ENCODE data around the gene POLR3H.

POLR3H gene

DNA sequence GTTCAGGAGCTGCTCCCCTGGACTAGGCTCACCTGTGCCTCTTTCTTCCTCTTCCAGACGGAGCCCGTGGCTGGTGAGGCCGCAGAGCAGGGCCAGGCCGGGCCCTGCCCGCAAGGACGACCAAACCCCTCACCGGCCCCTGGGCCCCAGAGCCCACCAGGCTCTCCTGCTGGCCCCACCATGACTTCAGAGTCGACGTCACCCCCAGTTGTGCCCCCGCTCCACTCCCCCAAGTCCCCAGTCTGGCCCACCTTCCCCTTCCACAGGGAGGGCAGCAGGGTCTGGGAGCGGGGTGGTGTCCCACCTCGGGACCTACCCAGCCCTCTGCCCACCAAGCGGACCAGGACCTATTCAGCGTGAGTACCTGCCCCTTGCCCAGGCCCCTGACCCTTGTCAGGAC lies 27.5 kb upstream of the POLR3H start:
- TF ChIP-seq, protein P1, sequence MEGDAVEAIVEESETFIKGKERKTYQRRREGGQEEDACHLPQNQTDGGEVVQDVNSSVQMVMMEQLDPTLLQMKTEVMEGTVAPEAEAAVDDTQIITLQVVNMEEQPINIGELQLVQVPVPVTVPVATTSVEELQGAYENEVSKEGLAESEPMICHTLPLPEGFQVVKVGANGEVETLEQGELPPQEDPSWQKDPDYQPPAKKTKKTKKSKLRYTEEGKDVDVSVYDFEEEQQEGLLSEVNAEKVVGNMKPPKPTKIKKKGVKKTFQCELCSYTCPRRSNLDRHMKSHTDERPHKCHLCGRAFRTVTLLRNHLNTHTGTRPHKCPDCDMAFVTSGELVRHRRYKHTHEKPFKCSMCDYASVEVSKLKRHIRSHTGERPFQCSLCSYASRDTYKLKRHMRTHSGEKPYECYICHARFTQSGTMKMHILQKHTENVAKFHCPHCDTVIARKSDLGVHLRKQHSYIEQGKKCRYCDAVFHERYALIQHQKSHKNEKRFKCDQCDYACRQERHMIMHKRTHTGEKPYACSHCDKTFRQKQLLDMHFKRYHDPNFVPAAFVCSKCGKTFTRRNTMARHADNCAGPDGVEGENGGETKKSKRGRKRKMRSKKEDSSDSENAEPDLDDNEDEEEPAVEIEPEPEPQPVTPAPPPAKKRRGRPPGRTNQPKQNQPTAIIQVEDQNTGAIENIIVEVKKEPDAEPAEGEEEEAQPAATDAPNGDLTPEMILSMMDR (IDR thresholded peaks at IDR 0.05) = no peak

DNA sequence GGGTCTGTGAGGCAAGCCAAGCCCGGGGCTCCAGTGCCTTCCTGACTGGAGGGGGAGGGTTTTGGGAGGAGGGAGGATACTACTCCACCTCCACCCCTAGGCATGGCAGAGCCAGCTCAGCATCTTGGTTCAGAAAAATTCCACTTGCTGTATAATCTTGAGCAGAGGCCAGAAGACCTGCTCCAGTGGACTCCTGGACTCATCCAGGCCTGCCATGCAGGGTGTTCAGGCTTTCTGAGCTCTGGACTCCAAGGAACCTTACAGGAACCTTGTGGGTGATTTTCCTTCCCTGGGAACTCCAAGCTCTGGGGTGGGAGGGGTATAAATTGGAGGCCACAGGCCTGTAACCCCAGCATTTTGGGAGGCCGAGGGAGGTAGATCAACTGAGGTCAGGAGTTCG lies 26.0 kb upstream of the POLR3H start:
- TF ChIP-seq, protein P1 (IDR thresholded peaks at IDR 0.05) = no peak

DNA sequence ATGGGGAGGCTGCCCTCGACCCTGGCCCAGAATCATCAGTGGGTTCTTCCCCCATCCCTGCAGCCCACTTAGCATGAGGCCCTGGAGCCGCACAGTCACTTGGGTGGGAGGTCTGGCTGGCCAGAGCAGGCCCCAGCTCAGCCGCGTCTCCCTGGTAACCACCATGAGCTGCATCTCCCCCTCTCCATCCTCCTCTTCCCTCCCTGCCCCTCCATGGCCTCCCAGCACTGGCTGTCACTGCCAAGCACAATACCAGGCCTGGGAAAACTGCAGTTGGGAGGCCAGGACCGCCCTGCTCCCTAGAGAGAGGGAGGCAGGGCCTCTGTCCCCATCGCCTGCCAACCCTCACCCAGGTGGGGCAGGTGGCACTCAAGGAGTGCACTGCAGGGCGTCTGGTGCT lies 24.5 kb upstream of the POLR3H start:
- TF ChIP-seq, protein P1 (IDR thresholded peaks at IDR 0.05) = no peak

DNA sequence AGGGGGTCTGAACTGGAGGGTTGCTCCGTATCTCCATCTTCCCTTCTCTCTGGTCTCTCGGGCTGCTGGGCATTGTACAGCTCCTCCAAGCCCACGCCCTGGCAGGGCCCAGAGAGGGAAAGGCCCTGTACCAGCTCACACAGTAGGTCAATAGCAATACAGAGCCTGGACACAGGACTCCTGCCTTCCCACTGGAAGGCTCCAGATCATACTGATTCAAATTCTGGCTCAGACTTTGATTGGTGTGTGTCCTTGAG lies 23.2 kb upstream of the POLR3H start:
- TF ChIP-seq, protein P1 (IDR thresholded peaks at IDR 0.05) = no peak

DNA sequence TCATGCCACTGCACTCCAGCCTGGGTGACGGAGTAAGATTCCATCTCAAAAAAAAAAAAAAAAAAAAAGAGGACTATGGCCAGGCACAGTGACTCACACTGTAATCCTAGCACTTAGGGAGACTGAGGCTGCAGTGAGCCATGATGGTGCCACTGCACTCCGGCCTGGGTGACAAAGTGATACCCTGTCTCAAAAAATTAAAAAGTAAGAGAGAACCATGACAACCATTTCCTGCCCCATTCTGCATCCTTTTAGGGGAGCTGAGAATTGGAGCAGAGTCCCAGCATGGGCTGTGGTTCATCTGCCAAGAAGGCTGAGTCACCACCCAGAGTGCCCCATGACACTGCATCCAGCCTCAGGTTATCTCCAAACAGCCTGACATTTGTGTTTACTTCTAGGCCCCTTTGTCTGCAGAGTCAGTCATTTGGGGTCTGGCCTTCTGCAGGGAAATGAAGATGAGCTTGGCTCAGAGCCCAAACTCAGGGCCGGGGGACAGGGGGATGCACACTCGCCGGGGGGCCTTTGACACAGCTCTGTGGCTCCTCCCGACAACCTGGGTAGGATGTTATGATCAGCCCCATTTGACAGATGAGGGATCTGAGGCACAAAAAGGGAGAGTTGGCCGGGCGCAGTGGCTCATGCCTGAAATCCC lies 21.3 kb upstream of the POLR3H start:
- TF ChIP-seq, protein P1 (IDR thresholded peaks at IDR 0.05) = no peak

DNA sequence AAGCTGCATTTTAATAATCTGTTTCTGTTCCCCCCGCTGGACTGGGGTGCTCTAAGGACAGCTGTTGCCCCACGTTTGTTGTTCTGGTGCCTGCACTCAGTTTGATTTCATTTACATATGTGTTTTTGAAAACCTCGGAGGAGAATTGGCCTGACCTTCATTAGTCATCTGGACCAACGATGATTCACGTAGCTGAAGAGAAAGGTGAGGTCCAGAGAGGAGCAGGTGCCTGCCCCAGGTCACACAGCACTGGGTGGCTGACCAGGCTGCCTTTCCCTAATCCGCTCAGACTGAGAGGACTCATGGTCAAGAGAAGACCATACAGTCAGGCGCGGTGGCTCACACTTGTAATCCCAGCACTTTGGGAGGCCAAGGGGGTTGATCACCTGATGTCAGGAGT lies 20.3 kb upstream of the POLR3H start:
- TF ChIP-seq, protein P1 (IDR thresholded peaks at IDR 0.05) = no peak

DNA sequence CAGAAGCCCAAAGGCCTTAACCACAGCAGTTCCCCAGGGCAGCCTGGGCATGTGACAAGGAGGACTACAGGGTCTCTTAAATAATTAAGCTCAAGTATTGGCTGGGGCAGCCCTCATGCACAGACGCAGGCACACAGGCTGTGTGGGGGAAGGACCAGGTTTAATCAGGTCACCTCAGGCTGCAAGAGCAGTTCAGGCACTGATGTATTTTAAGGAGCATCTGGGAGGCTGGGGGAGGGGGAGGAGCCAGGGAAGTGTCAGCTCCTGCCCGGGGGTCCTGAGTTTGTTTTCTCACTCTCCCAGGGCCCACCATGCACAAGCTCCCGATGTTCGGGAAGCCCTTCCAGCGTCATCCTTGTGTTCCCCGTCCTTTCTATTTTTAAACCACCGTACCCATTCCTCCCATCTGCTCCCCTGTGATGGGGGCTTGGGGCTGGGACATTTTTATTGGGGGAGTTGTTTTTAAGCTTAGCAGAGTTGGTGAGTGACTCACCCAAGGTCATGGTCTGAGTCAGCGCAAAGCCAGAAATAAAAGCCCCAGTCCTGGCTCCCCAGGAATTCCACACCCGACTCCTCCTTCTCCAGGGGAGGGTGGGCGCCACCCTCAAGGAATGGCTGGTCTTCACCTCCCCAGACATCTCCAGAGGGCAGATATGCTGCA lies 18.9 kb upstream of the POLR3H start:
- TF ChIP-seq, protein P1 (IDR thresholded peaks at IDR 0.05) = no peak

DNA sequence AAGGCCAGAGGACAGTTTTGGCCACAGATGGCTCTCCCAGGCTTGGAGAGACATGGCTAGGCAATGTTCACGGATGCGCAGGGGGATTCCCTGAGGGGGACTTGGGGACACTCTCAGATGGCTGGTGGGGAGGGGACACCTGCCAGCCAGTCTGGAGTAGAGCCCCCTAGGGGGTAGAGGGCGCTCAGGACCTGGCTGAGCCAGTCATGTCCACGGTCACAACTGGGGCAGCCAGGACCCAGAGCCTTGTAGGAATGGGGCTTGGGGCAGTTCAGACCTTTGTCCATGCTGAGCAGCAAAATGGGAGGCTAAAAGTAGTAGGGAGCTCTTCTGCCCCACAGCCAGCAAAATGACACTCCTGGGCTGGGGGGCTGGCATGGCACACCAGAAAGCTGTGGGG lies 18.2 kb upstream of the POLR3H start:
- TF ChIP-seq, protein P1 (IDR thresholded peaks at IDR 0.05) = no peak

Data from LNCAP (cell line).